PFSK-1 (cell line): ENCODE results near the gene DIP2C.

Source experiments
- FOXP2 ChIP-seq: optimal IDR thresholded peaks from 2 replicates; pipeline ENCODE3; 2011; ENCODE audit warnings: borderline replicate concordance, control low read depth, inconsistent platforms; ENCODE audit not compliant: insufficient read depth; ENCODE audit errors: extremely low read length, extremely low read depth
- POLR2AphosphoS5 ChIP-seq: IDR thresholded peaks from 2 replicates; pipeline ENCODE4 v1.6.1; 2012; ENCODE audit warnings: low read depth, mild to moderate bottlenecking, control low read depth, low read length, moderate library complexity
- REST ChIP-seq, 2 experiments: IDR thresholded peaks; 2 replicates each; pipeline versions ENCODE4 v1.6.1 to v1.8.0; 2011 to 2012; ENCODE audit warnings: low read depth in 2 of 2, low read length in 2 of 2, control low read depth in 1 of 2, inconsistent platforms in 1 of 2, mild to moderate bottlenecking in 1 of 2, moderate library complexity in 1 of 2; ENCODE audit not compliant: insufficient read depth in 1 of 2
- SIN3A ChIP-seq: IDR thresholded peaks from 2 replicates; pipeline ENCODE4 v1.6.1; 2012; ENCODE audit warnings: mild to moderate bottlenecking, low read length, moderate library complexity, borderline replicate concordance; ENCODE audit not compliant: insufficient read depth
- TAF1 ChIP-seq: IDR thresholded peaks from 2 replicates; pipeline ENCODE4 v1.6.1; 2012; ENCODE audit warnings: low read length, control low read depth, borderline replicate concordance; ENCODE audit not compliant: insufficient read depth

DIP2C gene

GRCh38 chr10:299512-299911 is 390.0 kb downstream of the DIP2C start:
- TF ChIP-seq FOXP2 (no peak), TAF1 (no peak), REST (IDR thresholded peaks at IDR 0.05; ENCODE audit: insufficient read depth in 1 of 2, low read depth in 2 of 2, low read length in 2 of 2) (no peak), SIN3A (no peak), POLR2AphosphoS5 (no peak)

- TF ChIP-seq FOXP2: no peak
- TF ChIP-seq TAF1: no peak
- no peak for TF ChIP-seq POLR2AphosphoS5
- TF ChIP-seq SIN3A: no peak
- TF ChIP-seq REST (IDR thresholded peaks at IDR 0.05; ENCODE audit: insufficient read depth in 1 of 2, low read depth in 2 of 2, low read length in 2 of 2): no peak
These were observed 391.4 kb downstream of the DIP2C start for GRCh38 chr10:298033-298432.

GRCh38 chr10:297567-297966 is 391.9 kb downstream of the DIP2C start:
- no peak for TF ChIP-seq POLR2AphosphoS5
- no peak for TF ChIP-seq REST (IDR thresholded peaks at IDR 0.05; ENCODE audit: insufficient read depth in 1 of 2, low read depth in 2 of 2, low read length in 2 of 2)
- no peak for TF ChIP-seq FOXP2
- TF ChIP-seq TAF1: no peak

GRCh38 chr10:293636-294035 is 395.8 kb downstream of the DIP2C start:
- TF ChIP-seq REST (IDR thresholded peaks at IDR 0.05; ENCODE audit: insufficient read depth in 1 of 2, low read depth in 2 of 2, low read length in 2 of 2): no peak
- TF ChIP-seq SIN3A: no peak
- TF ChIP-seq TAF1: no peak
- TF ChIP-seq POLR2AphosphoS5: no peak
- no peak for TF ChIP-seq FOXP2

GRCh38 chr10:290026-290725 is 399.3 kb downstream of the DIP2C start:
- TF ChIP-seq TAF1 (no peak), REST (IDR thresholded peaks at IDR 0.05; ENCODE audit: insufficient read depth in 1 of 2, low read depth in 2 of 2, low read length in 2 of 2) (no peak), SIN3A (no peak), FOXP2 (no peak), POLR2AphosphoS5 (no peak)
